Coronary artery (tissue), 2 donors: ENCODE results near the gene MTRF1.

ENCODE experiments used
- DNase-seq: peaks from one replicate; pipeline ENCODE4 v3.0.0-alpha.2; 2017; ENCODE audit warnings: low spot score
- H3K27ac ChIP-seq, 2 donors: fragments of 200-600 bp; sonication (generic); one replicate each; pipeline ENCODE4 v1.5.1; 2016 to 2019
- H3K4me3 ChIP-seq: fragments of 200-600 bp; sonication (generic); 2 replicates; pipeline ENCODE4 v1.5.1; 2016; ENCODE audit warnings: mild to moderate bottlenecking, moderate library complexity
- TF ChIP-seq, protein P1 (sequence below): fragments of 200-600 bp; sonication (generic); IDR thresholded peaks from one replicate; pipeline ENCODE4 v1.5.1; 2019; ENCODE audit warnings: antibody characterized with exemption

MTRF1 gene, protein sequence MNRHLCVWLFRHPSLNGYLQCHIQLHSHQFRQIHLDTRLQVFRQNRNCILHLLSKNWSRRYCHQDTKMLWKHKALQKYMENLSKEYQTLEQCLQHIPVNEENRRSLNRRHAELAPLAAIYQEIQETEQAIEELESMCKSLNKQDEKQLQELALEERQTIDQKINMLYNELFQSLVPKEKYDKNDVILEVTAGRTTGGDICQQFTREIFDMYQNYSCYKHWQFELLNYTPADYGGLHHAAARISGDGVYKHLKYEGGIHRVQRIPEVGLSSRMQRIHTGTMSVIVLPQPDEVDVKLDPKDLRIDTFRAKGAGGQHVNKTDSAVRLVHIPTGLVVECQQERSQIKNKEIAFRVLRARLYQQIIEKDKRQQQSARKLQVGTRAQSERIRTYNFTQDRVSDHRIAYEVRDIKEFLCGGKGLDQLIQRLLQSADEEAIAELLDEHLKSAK

DNA sequence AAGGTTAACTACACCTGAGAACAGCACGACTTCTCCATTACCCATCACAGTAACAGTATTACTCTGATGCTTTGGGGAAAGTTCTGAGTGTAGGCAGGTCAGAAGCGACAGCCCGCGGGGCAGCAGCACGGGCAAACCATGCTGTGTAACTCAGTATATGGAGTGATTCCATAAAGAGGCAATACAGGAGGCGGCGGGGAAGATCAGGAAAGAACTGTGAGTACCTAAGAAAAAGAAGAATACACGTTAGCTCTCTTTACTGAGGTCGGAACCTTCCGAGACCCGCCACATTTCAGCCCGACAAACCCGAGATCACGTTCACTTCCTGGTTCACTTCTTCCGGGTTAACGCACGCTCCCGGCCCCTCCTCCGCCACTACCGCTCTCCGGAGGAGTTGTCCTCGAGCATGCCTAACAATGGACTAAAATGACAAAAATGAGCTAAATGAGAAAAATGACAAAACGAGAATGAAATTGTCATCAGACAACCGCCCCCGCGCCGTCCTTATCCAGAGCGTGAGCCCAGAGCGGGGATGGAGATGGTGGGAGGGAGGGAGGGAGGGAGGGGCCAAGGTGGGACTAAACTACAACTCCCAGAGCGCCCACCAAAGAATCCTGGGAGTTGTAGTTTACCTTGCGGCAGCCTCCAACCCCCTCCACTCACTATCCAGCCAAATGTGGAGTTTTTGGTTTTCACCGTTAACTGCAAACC, at the start of gene MTRF1:
MTRF1 (minus strand) TSS at position 316 of the 711 bp plus-strand sequence. CDS start 2,669 bp downstream, outside the sequence.
- peak within 1 kb of the TSS; percentile 62 to 86 for H3K27ac ChIP-seq
- DNase-seq: peak; percentile 86
- peak within 1 kb of the TSS; percentile 77 for H3K4me3 ChIP-seq
- TF ChIP-seq, protein P1, sequence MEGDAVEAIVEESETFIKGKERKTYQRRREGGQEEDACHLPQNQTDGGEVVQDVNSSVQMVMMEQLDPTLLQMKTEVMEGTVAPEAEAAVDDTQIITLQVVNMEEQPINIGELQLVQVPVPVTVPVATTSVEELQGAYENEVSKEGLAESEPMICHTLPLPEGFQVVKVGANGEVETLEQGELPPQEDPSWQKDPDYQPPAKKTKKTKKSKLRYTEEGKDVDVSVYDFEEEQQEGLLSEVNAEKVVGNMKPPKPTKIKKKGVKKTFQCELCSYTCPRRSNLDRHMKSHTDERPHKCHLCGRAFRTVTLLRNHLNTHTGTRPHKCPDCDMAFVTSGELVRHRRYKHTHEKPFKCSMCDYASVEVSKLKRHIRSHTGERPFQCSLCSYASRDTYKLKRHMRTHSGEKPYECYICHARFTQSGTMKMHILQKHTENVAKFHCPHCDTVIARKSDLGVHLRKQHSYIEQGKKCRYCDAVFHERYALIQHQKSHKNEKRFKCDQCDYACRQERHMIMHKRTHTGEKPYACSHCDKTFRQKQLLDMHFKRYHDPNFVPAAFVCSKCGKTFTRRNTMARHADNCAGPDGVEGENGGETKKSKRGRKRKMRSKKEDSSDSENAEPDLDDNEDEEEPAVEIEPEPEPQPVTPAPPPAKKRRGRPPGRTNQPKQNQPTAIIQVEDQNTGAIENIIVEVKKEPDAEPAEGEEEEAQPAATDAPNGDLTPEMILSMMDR: no peak

DNA sequence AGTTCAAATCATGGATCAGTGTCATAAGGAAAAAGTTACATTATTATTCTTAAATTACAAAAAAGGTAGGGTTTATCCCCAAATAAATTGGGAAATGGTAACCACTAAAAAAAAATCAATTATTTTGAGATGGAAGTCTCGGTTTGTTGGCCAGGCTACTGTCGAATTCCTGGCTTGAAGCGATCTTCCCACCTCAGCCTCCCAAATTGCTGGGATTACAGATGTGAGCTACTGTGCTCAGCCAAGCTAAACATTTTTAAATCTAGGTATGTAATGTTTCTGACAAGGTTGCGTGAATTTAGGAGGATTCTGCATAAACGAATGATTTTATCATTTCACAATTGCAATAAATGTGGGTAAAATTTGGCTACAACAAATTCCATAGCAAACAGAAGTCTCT, 49.7 kb upstream of the MTRF1 start:
- DNase-seq: no peak
- Histone ChIP-seq H3K27ac (no peak overlapping the region), H3K4me3 (peak overlapping the region; percentile 91)
- TF ChIP-seq, protein P1: no peak

DNA sequence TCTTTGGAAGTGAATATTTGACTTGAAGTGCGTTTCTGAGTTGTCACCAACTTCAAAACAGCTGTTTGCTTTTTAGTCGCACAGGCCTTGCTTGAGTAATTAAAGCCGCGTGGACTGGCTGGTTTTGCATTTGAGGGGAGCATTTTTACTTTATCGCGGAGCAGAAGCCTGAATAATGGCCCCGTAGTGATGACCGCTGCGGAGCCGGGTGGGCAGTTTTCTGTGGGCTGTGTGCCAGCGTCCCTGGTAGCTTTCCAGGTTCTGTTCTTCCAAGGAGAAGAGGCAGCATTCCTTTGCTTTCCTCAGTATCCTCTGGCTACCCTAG, 48.8 kb upstream of the MTRF1 start:
- Histone ChIP-seq H3K27ac (peak overlapping the region; percentile 92 to 93), H3K4me3 (peak overlapping the region; percentile 91)
- no peak for DNase-seq
- TF ChIP-seq, protein P1: no peak

DNA sequence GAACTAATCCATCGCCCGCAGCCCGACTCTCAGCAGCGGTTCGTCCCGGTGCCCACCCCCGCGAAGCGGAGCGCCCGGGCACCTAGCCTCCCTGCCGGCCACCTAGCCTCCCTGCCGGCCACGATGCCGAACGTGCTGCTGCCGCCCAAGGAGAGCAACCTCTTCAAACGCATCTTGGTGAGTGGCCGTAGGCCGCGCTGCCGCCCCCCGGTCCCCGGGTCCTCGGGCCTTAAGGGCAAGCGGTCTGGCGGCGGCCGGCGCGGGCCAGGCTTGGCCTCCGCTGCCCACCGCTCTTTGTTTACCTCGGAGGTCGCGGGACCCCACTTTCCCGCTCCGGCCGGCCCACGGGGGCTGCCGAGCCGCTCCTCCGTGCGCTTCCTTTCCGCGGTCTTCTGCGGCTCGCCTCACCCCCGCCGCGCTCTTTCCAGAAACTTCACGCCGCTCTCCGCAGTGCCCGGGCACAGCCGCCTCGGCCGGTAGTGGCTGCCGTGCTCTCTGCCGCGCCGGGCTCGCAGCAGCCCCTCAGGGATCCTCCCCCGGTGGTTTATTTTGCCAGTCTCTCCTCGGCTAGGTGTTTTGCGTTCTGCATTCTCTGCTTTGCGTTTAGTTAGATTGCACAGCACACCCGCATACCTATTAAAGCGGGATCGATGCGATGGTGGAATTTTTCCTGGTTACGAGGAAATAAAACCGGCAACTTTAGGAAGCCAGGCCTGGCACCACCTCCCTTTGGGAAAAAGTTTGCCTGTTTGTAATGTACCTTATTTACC, 48.2 kb upstream of the MTRF1 start:
- peak; percentile 75 for DNase-seq
- Histone ChIP-seq H3K4me3 (peak overlapping the region; percentile 91), H3K27ac (peak overlapping the region; percentile 92 to 93)
- TF ChIP-seq, protein P1: no peak

DNA sequence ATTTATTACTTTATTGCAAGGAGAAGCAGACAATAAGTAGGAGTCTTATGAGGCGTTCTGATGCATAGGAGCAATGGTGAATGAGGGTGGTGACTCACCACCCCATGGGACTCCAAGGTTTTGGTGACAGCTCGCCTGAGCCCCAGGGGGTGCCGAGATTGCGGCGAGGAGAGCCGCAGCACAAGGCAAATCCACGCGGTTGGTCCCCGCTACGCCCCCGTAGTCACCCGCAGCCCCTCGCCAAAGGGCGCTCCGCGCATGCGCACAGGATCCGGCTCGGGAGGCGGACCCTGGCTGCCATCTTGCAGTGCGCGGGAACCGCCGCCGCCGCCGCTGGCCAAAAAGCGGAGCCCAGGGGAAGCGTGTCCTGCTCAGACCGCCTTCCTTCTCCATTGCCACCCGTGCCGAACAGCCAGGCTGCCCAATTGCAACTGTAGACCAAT, 47.6 kb upstream of the MTRF1 start, which contains the start of gene NAA16:
NAA16 (plus strand) TSS at position 305 of the 443 bp plus-strand sequence. CDS start 262 bp downstream, outside the sequence.
- TF ChIP-seq, protein P1: no peak
- peak within 1 kb of the TSS; percentile 92 to 93 for H3K27ac ChIP-seq
- DNase-seq: peak; percentile 92
- H3K4me3 ChIP-seq: peak within 1 kb of the TSS; percentile 91

DNA sequence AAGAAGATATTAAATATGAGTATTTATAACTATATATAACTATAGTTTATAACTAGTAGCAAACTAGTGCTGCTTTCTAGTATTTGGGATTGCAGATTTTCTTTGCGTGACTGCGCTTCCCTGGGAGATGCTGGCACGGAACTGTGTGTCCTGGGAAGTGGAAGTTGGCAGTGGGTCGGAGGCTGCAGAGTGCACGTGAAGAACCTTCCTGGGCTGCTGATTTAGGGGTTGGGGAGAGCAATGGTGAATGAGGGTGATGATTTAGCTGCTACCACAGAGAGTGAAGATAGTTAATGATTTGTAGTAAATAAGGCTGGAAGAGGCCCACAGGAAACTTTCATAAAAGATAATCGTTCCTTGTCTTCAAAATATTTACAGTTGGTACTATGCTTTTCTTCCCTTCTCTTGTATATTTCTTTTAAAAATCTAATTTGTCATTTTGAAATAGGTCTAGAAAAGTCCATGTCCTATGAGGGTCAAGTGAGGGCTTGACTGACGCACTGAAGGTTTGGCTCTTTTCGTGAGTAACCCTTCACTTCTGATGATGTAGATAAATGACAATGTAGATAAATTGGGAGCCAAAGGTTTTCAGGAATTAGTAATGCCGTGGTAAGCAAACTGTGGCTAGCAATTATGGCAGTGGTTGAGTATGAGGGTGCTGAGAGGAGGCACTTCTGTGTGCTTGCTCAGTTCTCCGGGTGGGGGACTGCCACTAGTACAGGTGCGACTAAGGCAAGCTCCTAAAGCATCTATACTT, 44.7 kb upstream of the MTRF1 start:
- Histone ChIP-seq H3K27ac (no peak overlapping the region), H3K4me3 (no peak overlapping the region)
- no peak for DNase-seq
- TF ChIP-seq, protein P1: no peak
